UCSD-AML1 (cell line): ENCODE measurements around the gene HDAC9.

ENCODE experiments used
- DNase-seq: peaks from one replicate; lab custom pipeline; 2025; ENCODE audit not compliant: unreplicated experiment; lab: John Stamatoyannopoulos, UW

Gene HDAC9

GRCh38 chr7:18771834-18772566 is 276.5 kb downstream of the HDAC9 start:
- no peak for DNase-seq

- DNase-seq, result no peak
These were observed 277.0 kb downstream of the HDAC9 start for GRCh38 chr7:18772567-18772965.

GRCh38 chr7:18777314-18777713 is 281.8 kb downstream of the HDAC9 start:
- DNase-seq, result no peak

GRCh38 chr7:18778594-18778993 is 283.0 kb downstream of the HDAC9 start:
- DNase-seq, result no peak

GRCh38 chr7:18780266-18780665 is 284.7 kb downstream of the HDAC9 start:
- DNase-seq, result no peak

GRCh38 chr7:18780938-18781337 is 285.4 kb downstream of the HDAC9 start:
- no peak for DNase-seq

- no peak for DNase-seq
These were observed 290.7 kb downstream of the HDAC9 start for GRCh38 chr7:18786196-18786727.

GRCh38 chr7:18786796-18787195 is 291.2 kb downstream of the HDAC9 start:
- no peak for DNase-seq

- DNase-seq, result no peak
These were observed 292.5 kb downstream of the HDAC9 start for GRCh38 chr7:18788026-18788425.

GRCh38 chr7:18792871-18793595 is 297.5 kb downstream of the HDAC9 start:
- DNase-seq, result no peak

- no peak for DNase-seq
These were observed 300.7 kb downstream of the HDAC9 start for GRCh38 chr7:18796216-18796615.

- DNase-seq, result no peak
These were observed 302.7 kb downstream of the HDAC9 start for GRCh38 chr7:18798088-18798906.

GRCh38 chr7:18799899-18800298 is 304.4 kb downstream of the HDAC9 start:
- no peak for DNase-seq

GRCh38 chr7:18803923-18804322 is 308.4 kb downstream of the HDAC9 start:
- no peak for DNase-seq

- no peak for DNase-seq
These were observed 310.6 kb downstream of the HDAC9 start for GRCh38 chr7:18806177-18806576.

GRCh38 chr7:18808026-18808425 is 312.5 kb downstream of the HDAC9 start:
- no peak for DNase-seq

- DNase-seq, result no peak
These were observed 319.9 kb downstream of the HDAC9 start for GRCh38 chr7:18815261-18815960.

- no peak for DNase-seq
These were observed 325.4 kb downstream of the HDAC9 start for GRCh38 chr7:18820981-18821380.

- no peak for DNase-seq
These were observed 326.0 kb downstream of the HDAC9 start for GRCh38 chr7:18821554-18821953.

GRCh38 chr7:18824157-18824556 is 328.6 kb downstream of the HDAC9 start:
- DNase-seq, result no peak
